GM21619 (cell line): ENCODE data around the gene ADAMTS2.
"Not testable (repeated sequence)": the region's sequence is repeated elsewhere in the genome, so short reads cannot be mapped to it uniquely, and the experiment has no call there.

ENCODE experiments used
- ATAC-seq: cut with Tn5 transposase; IDR thresholded peaks from one replicate; pipeline ENCODE4 v1.9.1; 2021; ENCODE audit not compliant: unreplicated experiment

ADAMTS2 gene

GRCh38 chr5:179219661-179220620, 125.3 kb downstream of the ADAMTS2 start:
- no peak for ATAC-seq

- no peak for ATAC-seq
These were observed 126.3 kb downstream of the ADAMTS2 start for GRCh38 chr5:179218943-179219330.

- no peak for ATAC-seq
These were observed 127.0 kb downstream of the ADAMTS2 start for GRCh38 chr5:179217956-179218942.

DNA sequence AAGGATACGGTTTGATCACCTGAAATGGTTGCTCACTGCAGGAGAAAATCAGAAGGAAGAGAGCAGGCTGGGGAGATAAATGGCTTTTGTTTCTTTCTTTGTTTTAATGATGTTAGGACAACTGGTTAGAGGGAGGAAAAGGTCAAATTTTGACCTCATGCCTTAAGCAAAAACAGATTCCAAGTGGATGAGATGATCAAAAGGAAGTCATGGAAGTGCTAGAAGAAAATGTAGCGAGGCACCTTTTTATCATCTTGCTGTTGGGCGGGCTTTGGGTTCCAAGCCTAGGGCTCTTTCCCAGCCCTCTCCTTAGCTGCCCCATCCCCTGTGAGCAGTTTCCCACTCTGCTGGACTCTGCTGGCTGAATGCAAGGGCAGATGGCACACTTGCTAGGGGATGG, 127.9 kb downstream of the ADAMTS2 start:
- ATAC-seq: no peak

GRCh38 chr5:179216381-179216780, 128.9 kb downstream of the ADAMTS2 start:
- not testable (repeated sequence) for ATAC-seq

- ATAC-seq: no peak
These were observed 129.7 kb downstream of the ADAMTS2 start for GRCh38 chr5:179215576-179215975.

GRCh38 chr5:179214678-179215077, 130.6 kb downstream of the ADAMTS2 start:
- ATAC-seq: no peak

DNA sequence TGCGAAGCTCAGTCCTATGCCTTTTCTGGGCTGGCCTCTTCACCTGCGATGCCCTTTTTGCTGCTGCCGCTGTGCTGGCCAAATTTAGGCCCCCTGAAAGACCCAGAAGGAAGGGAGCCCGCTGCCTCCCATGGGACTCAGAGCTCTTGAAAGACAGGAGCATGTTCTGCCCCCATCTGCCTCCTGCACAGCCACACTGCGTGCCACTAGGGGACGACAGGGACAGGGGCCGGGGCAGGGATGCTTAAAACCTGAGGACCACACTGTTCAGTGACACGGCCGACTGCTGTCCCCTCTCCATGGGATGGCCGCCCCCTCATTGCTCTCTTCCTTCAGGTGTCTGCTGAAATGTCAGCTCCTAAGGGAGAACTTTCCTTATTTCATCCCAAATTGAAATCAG, 132.4 kb downstream of the ADAMTS2 start:
- ATAC-seq: no peak

GRCh38 chr5:179211631-179212030, 133.6 kb downstream of the ADAMTS2 start:
- no peak for ATAC-seq

- ATAC-seq: no peak
These were observed 134.2 kb downstream of the ADAMTS2 start for GRCh38 chr5:179211068-179211467.

- no peak for ATAC-seq
These were observed 134.8 kb downstream of the ADAMTS2 start for GRCh38 chr5:179210478-179210877.

- ATAC-seq: no peak
These were observed 135.7 kb downstream of the ADAMTS2 start for GRCh38 chr5:179209359-179210150.

DNA sequence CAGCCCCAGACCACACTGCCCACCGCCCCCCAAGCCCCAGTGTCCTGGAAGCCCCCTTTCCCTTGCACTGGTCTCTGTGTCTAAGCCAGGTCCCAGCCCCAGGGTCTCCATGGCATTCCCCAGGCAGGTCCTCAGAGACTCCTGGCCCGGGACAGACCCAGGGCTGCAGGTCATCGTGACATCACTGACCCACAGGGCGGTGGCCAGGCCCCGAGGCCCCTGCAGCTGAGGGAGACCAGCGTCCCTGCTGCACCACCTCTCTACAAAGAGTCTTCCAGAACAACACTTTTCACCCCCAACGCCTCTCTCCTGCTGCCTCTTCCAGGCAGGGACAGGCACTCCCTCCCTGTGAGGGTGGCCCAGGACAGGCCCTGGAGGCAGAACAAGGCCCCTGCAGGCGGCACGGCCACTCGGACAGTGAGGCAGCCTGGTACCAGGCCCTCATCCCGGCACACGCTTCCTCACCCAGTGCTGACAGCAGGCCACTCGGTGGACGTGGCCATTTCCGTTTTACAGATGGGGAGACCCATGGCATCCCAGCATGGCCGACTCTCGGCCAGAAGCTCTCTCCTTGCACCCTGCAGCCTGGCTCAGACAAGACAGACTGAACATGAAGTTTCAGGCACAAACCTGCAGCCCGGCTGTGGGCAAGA, 136.4 kb downstream of the ADAMTS2 start:
- no peak for ATAC-seq

DNA sequence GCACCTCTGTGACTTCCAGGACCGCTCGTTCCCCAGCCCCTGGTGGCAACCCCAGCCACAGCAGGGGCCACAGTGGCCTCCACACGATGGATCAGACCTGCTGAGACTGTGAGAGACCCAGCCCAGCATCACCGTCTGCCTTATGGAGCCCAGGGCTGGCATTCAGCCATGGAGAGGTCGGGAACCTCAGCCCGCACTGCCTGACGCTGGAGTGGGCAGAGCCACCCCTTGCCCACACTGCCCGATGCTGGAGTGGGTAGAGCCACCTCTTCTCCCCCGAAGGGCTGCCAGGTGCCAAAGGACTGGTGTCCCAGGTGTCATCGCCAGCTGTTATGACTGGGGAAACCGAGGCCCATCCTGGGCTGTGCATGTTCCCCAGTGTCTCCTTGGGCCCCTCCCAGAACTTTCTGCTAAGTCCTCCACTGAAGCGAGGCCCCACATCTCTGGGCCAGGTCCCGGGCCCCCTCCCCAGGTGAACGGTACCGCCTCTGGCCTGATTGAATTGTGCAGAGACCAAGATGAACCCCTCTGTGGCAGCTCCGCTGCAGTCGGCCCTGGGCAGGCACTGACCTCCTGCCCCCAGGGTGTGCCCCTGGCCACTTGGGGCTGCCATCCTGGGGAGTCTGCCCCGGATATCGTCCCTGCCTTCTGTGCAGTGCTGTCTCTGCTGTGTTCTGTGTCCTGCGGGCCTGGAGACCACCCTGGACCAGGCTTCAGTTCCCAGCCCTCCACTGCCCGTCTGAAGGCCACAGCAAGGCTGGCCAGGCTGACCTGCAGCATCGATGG, 137.1 kb downstream of the ADAMTS2 start:
- ATAC-seq: no peak

- ATAC-seq: no peak
These were observed 137.8 kb downstream of the ADAMTS2 start for GRCh38 chr5:179207470-179207869.

DNA sequence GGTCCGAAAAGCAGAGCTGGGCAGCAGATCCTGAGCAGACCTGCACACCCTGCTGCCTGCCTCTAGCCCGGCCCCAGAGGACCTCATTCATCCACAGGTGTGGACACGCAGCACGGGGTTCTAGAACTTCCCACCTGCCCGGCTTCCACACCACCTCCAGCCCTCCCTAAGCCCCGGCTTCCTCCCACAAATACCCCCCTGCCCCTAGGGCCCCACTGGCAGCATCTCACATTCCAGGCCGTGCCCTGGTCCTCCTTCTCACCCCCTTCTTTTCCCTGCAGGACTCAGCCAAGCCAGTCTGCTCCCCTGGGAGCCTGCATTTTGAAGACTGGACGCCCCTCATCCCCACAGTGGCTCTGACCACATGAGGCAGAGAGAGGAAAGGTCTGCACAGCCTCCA, 138.9 kb downstream of the ADAMTS2 start:
- ATAC-seq: no peak

DNA sequence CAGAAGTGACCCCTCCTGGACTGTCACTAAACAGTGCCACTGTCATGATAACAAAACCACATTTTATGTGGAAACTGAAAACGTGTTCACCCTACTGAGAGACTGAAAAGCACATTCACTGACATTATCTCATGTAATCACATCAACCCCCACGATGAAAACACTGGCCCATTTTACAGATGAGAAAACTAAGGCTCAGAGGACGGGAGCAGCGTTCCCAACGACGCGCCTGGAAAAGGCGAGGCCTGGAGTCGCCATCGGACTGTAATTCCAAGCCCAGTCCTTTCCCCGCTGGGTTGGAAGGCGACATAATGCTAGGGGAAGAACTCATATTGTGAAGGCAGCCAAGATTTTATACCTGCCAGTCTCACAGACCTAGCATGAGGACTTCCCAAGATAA, 140.0 kb downstream of the ADAMTS2 start:
- ATAC-seq: no peak

DNA sequence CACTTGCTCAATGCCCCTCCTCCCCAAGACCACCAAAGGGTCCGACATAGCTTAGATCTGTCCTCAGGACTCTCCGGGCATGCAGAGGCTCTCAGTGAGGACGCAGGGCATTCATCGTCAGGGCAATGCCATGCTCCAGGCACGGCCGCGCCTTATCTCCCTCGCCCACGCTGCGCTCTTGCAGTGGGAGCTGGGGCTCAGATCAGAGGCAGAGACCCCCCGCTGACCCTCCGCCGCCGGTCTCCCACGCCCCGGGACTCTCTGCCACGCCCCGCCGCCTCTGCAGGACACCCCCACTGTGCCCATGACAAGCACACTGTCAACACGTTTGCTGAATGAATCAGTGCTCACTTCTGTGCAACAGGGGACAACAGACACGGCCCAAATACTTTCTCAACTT, 140.7 kb downstream of the ADAMTS2 start:
- no peak for ATAC-seq

- ATAC-seq: no peak
These were observed 142.0 kb downstream of the ADAMTS2 start for GRCh38 chr5:179203248-179203647.
